Stimulated activated naive CD8-positive, alpha-beta T cell treated with anti-CD3 and anti-CD28 coated beads, Interleukin-15, Interleukin-2, amounts not matched to agents 100 U/mL and 50 U/mL, for 24 hours (primary cell): Measurements from ENCODE around the gene LMX1B.
"Not testable (repeated sequence)": the region's sequence is repeated elsewhere in the genome, so short reads cannot be mapped to it uniquely, and the experiment has no call there.

Experiments
- ATAC-seq: fragments of 150-1000 bp; cut with Tn5 transposase; one replicate; pipeline ENCODE4 v1.10.0; 2021
- DNase-seq: peaks from one replicate; pipeline ENCODE4 v3.0.0; 2021

Gene LMX1B

GRCh38 chr9:126613651-126614050, at the start of gene LMX1B:
LMX1B (plus strand) TSS chr9:126613928; CDS start chr9:126614450, 522 bp downstream.
- no peak for DNase-seq

GRCh38 chr9:126564128-126564527, 49.6 kb upstream of the LMX1B start:
- DNase-seq, result no peak
- ATAC-seq, result no peak

More at GRCh38 chr9:126613651-126614050, at the start of gene LMX1B:
- ATAC-seq, result no peak

- no peak for DNase-seq
- no peak for ATAC-seq
Observed at GRCh38 chr9:126564716-126565115, 49.0 kb upstream of the LMX1B start.

- no peak for DNase-seq
- no peak for ATAC-seq
Observed at GRCh38 chr9:126565336-126566128, 48.2 kb upstream of the LMX1B start.

DNA sequence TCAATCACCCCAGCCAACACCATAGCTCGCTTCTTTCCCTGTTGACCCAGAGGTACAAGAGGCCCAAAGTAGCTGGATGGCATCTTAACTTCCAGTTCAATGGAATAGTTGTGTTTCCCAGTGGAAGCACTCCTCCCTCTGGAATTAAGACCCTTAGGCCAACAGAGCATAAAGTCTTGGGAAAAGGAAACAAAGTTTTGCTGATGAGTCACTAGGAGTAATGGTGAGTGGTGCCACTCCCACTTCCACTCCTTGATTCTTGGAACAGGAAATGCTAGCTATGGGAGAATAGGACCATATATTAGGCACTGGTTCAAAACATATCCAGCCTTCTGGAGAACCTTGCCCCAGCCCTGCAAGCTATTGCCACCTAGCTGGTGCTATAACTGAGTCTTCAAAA, 44.7 kb upstream of the LMX1B start:
- no peak for DNase-seq
- no peak for ATAC-seq

- ATAC-seq (no peak), DNase-seq (no peak)
Observed at GRCh38 chr9:126578029-126578428, 35.7 kb upstream of the LMX1B start.

DNA sequence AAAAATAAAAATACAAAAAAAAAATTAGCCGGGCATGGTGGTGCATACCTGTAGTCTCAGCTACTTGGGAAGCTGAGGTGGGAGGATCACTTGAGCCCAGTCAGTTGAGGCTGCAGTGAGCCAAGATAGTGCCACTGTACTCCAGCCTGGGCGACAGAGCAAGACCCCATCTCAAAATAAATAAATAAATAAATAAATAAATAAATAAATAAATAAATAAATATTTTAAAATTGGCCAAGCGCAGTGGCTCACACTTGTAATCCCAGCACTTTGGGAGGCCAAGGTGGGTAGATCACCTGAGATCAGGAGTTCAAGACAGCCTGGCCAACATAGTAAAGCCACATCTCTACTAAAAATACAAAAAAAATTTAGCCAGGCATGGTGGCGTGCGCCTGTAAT, 33.4 kb upstream of the LMX1B start:
- not testable (repeated sequence) for DNase-seq, ATAC-seq

- DNase-seq (no peak), ATAC-seq (no peak)
Observed at GRCh38 chr9:126581893-126582292, 31.8 kb upstream of the LMX1B start.

DNA sequence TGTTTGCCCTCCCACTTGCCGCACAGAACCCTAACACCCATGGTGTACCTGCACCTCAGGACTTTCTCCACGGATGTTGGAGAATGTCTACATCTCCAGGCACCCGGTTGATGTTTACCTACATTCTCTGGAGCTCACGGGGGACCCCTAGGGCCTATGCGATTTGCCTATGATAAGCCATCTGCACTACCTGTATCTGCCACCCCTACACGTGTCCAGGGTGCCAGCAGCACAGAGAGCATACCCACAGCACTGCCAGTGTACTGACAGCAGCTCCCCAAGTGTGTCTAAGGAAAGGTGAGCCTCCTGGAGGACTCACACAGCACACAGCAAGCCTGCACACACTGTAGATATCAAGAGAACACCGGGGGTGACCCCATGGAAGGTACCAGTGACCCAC, 31.3 kb upstream of the LMX1B start:
- DNase-seq (no peak), ATAC-seq (no peak)

- ATAC-seq (no peak), DNase-seq (no peak)
Observed at GRCh38 chr9:126583144-126583760, 30.5 kb upstream of the LMX1B start.

DNA sequence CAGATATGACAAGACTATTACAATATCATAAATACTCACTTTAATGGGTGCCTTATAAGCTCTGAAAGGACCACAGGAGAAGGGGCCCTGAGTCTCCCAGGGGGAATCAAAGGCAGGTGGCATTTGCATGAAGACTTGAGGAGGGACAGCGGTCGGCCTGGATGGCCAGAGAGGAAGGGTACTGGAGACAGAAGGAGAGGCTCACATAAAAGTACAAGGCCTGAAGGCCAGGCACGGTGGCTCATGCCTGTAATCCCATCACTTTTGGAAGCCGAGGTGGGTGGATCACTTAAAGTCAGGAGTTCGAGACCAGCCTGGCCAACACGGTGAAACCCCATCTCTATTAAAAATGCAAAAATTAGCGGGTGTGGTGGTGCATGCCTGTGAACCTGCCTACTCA, 29.1 kb upstream of the LMX1B start:
- ATAC-seq (no peak), DNase-seq (no peak)

- DNase-seq (no peak), ATAC-seq (no peak)
Observed at GRCh38 chr9:126586236-126586635, 27.5 kb upstream of the LMX1B start.

DNA sequence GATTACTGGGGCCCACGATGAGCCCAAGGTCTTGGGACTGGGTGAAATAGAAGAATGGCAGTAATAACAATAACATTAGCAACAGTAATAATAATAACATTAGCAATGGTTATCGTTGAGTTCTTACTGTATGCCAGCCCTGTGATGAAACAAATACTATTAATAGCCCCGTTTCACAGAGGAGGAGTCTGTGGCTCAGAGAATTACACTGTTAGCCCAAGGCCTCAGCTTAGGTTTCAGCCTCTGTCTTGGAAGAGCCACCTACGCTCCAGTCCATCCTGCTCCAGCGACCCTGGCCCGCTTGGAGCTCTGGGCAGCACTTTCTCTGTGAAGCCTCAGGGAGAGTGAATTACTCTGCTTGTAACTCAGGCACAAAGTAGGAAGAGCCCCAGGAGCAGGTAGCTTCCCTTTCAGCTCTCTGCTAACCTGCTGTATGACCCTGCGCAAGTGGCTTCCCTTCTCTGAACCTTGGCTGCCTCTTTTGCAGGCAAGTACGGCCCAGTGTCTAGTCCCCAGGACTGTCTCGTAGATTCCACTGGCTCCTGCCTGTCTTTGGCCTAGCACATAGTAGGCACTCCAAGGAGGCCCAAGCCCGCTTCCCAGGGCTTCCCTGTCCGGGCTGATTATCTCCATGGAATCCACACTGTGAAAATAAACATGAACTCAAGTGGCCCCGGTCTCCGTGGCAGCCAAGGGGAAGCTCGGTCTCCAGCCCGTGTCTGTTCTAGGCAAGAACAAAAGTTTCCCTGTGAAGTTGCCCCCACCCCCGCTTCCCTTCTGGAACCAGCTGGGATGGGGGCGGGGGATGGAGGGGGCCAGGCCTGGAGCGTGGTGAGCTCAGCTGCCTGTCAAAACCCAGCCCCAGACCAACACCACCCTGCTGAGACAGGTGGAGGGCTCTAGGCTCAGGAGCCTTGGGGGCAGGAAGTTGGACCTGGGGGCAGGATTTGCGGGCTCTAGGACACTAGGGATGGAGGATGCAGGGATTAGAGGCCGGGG, 26.2 kb upstream of the LMX1B start:
- DNase-seq, result no peak
- no peak for ATAC-seq

DNA sequence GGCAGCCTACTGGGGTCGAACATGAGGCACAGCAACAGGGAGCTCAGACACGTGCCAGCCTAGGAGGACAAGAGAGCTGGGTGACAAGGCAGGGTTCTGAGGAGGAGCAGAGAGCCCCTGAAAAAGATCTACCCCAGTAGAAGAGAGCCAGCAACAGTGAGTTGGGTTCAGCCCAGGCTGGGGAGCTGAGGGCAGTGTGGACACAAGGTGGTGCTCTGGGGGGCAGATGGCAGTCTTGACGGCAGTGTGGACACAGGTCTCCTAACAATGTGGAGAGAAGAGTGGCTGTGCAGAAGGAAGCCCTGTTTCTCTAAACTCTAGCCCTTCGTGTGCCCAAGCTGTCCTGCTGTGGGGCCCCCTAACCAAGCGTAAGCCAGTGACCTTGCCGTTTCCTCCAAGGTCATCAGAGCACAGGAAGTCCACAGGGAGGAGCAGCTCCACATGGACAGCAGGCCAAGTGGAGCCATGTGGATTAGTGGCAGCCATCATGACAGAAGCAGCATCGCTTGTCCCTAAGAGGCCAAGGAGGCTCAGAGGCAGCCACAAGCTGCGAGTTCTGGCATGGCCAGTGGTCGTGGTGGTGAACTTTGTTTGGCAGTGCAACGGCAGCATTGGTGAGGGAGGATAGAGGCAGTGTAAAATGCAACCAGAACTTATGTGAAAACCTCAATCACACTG, 25.1 kb upstream of the LMX1B start:
- DNase-seq (no peak), ATAC-seq (no peak)

DNA sequence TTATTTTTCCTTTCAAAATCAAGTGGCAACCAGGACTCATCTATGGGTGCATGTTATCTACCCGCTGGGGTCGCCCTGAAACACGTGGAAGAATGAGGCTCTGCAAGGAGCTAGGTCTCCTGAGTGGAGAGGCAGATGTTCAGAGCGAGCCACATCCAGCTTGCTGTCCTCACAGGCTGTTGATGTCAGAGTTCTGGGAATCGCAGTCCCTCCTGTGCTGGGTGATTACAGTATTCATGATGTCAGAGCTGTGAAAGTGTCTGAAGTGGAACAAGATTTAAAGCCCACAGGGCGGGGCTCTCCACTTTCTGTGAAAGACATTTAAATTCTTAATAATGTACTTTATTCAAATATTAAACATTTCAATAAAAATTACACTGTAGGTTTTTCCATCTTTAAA, 24.4 kb upstream of the LMX1B start:
- no peak for DNase-seq
- no peak for ATAC-seq

DNA sequence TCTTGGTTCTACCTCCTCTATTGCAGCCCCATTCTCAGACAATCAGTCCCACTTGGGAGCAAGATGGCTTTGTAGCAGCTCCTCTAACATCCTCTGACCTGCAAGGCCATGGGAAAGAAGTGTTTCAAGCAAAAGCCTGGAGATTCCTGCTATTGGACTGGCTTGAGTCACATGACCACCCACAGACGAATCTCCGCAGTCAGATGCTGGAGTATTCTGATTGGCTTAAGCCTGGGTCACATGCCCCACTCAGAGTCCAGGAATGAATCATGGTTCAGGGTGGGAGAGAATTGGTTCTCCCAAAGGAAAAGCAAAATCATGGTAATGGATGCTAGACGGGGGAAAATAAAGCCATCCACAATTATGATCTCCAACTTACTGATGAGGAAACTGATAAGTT, 22.6 kb upstream of the LMX1B start:
- DNase-seq (no peak), ATAC-seq (no peak)

GRCh38 chr9:126591922-126592321, 21.8 kb upstream of the LMX1B start:
- ATAC-seq, result no peak
- DNase-seq, result no peak

DNA sequence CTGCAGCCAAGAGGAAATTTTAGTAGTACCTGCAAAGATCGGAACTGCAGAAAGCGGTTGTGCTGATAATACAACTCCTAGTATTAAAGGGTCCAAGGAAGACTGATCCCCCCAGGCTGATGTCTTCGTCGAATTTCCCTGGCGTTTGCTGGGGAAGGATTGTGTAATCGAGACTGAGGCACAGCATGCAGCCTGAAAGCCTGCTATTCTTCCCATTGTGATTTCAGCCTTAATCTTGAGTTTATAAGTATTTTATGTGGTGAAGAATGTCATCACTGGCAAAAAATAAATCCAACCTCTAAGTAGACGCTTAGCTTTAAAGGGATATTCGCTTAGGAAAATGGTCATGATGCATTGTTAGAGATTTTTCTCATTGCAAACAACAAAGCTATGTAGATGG, 21.3 kb upstream of the LMX1B start:
- ATAC-seq, result no peak
- no peak for DNase-seq

DNA sequence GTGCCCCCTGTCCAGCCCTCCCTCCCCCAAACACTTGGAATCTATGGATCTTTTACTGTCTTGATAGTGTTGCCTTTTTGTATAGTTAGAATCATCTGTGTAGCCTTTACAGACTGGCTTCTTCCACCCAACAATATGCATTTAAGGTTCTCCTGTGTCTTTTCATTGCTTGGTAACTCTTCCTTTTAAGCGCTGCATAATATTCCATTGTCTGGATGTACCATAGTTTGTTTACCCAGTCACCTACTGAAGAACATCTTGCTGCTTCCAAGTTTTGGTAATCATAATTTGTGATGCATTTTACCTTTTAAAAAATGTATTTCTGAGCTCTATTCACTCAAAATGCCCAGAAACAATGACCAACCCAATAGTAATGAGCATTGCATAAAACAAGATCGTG, 17.7 kb upstream of the LMX1B start:
- no peak for ATAC-seq
- DNase-seq, result no peak

DNA sequence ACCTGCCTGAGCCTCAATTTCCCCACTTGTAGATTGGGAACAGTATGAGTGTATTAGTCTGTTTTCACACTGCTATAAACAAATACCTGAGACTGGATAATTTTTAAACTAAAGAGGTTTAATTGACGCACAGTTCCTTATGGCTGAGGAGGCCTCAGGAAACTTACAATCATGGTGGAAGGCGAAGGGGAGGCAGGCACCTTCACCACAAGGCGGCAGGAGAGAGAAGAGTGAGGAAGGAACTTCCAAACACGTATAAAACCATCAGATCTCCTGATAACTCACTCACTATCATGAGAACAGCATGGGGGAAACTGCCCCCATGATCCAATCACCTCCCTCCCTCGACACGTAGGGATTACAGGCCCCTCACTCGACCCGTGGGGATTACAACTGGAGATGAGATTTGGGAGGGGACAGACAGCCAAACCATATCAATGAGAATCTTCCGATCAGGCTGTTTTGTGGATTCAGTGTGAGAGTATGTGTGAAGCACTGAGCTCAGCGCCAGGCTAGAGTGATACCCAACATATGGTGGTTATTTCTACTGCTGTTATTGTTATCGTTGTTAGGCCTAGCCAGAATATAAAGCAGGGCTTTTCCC, 14.6 kb upstream of the LMX1B start:
- ATAC-seq (no peak), DNase-seq (no peak)
